Testis (tissue), 2 donors: ENCODE measurements around the gene FCGBP.

ENCODE experiments used
- POLR2A ChIP-seq: fragments of 450-650 bp; IDR thresholded peaks from one replicate; pipeline ENCODE4 v1.6.1; 2017; ENCODE audit warnings: antibody characterized with exemption, mild to moderate bottlenecking, moderate library complexity
- TF ChIP-seq, protein P1 (sequence below), 3 experiments: fragments of 450-650 bp in 2 of 3; fragments of 200-600 bp in 1 of 3; sonication (generic) in 1 of 3; IDR thresholded peaks; one replicate each; pipeline ENCODE4 v1.5.1; 2016 to 2019; ENCODE audit warnings: antibody characterized with exemption in 3 of 3, mild to moderate bottlenecking in 2 of 3, moderate library complexity in 1 of 3

DNA sequence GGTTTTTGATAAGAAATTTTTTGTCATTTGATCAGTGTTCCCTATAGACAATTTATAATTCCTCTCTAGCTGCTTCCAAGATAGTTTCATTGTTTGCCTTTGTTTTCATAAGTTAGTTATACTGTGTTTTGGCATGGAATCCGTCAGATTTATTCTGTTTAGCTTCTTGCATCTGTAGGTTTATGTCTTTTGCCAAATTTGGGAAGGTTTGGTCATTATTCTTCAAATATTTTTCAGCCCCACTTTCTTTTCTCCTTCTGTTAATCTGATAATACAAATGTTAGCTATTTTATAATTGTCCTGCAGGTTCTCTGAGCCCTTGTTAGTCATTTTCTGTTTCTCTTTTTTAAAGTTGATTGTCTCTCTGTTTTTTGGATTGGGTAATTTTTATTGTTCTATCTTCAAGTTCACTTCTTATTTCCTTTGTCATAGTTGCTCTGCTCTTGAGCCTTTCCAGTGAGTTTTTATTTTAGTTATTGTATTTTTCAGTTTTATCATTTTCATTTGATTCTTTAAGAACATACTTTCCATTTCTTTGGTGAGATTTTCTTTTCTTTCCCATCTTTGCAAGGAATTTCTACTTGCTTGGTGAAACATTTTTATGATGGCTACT lies 5.9 kb upstream of the FCGBP start:
- TF ChIP-seq, protein P1, sequence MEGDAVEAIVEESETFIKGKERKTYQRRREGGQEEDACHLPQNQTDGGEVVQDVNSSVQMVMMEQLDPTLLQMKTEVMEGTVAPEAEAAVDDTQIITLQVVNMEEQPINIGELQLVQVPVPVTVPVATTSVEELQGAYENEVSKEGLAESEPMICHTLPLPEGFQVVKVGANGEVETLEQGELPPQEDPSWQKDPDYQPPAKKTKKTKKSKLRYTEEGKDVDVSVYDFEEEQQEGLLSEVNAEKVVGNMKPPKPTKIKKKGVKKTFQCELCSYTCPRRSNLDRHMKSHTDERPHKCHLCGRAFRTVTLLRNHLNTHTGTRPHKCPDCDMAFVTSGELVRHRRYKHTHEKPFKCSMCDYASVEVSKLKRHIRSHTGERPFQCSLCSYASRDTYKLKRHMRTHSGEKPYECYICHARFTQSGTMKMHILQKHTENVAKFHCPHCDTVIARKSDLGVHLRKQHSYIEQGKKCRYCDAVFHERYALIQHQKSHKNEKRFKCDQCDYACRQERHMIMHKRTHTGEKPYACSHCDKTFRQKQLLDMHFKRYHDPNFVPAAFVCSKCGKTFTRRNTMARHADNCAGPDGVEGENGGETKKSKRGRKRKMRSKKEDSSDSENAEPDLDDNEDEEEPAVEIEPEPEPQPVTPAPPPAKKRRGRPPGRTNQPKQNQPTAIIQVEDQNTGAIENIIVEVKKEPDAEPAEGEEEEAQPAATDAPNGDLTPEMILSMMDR (IDR thresholded peaks at IDR 0.05), result no peak
- TF ChIP-seq POLR2A, result no peak
